Testis (tissue), 5 donors: Measurements from ENCODE around the gene SART3. TPM values are rescaled to one million over a fixed set of nuclear protein-coding genes. Genes with fewer than 3 reads are reported as not detected.

Source experiments
- DNase-seq: peaks from one replicate; pipeline ENCODE4 v3.0.0-alpha.2; 2019
- H3K27ac ChIP-seq, 2 donors: fragments of 200-600 bp; sonication (generic); one replicate each; pipeline ENCODE4 v1.5.1; 2019
- H3K27me3 ChIP-seq: fragments of 200-600 bp; sonication (generic); one replicate; pipeline ENCODE4 v1.5.1; 2019
- H3K36me3 ChIP-seq: fragments of 200-600 bp; sonication (generic); one replicate; pipeline ENCODE4 v1.5.1; 2017; ENCODE audit warnings: low read depth; ENCODE audit errors: missing control alignments
- H3K4me1 ChIP-seq: fragments of 200-600 bp; sonication (generic); one replicate; pipeline ENCODE4 v1.5.1; 2019
- H3K4me3 ChIP-seq, 2 donors: fragments of 200-600 bp; sonication (generic); one replicate each; pipeline ENCODE4 v1.5.1; 2017 to 2019
- H3K9me3 ChIP-seq: fragments of 200-600 bp; sonication (generic); one replicate; pipeline ENCODE4 v1.5.1; 2017
- CTCF ChIP-seq, 3 experiments: fragments of 450-650 bp in 2 of 3; fragments of 200-600 bp in 1 of 3; sonication (generic) in 1 of 3; IDR thresholded peaks; one replicate each; pipeline ENCODE4 v1.5.1; 2016 to 2019; ENCODE audit warnings: antibody characterized with exemption in 3 of 3, mild to moderate bottlenecking in 2 of 3, moderate library complexity in 1 of 3
- POLR2A ChIP-seq: fragments of 450-650 bp; IDR thresholded peaks from one replicate; pipeline ENCODE4 v1.6.1; 2017; ENCODE audit warnings: antibody characterized with exemption, mild to moderate bottlenecking, moderate library complexity
- WGBS, 2 donors: methylation state at CpG; one replicate each; pipeline ENCODE4 v1.1.5; 2018; 5-methylcytosine and 5-hydroxymethylcytosine counted together
- intact Hi-C: fragments of 100-400 bp; cut with DNase I; formaldehyde crosslinking; loops from one replicate; pipeline ENCODE4 v1.15.1; 2023; ENCODE audit warnings: low total_unique reads
- long read RNA-seq, 2 donors: transcript quantifications; one replicate each; lab custom pipeline, GENCODE V29; 2026
- polyA plus RNA-seq: library from polyadenylated mRNA; stranded (reverse); fragments of 350-450 nt; fragmentation: Illumina TruSeq; extraction: RNeasy Lipid Tissue Mini Kit (QIAGEN cat#74804); gene quantifications from one replicate; pipeline ENCODE4 v1.2.3, GENCODE V29; 2014; ENCODE audit warnings: low read depth, low replicate concordance; ENCODE audit not compliant: insufficient read depth
- total RNA-seq, 2 donors: library from RNA; depleted of rRNA; stranded (reverse); fragments of >200 nt; gene quantifications; one replicate each; pipeline ENCODE4 v1.2.3, GENCODE V29; 2016

SART3 gene
- 100 to 1,000 TPM; 115 to 116 TPM for total RNA-seq
- 48.6 TPM for polyA plus RNA-seq
- long read RNA-seq, donor 1, full-length matches to known transcripts = 9 of 9 reads
- long read RNA-seq, donor 1, partial matches to known transcripts = 0 of 9 reads
- long read RNA-seq, donor 1, other reads (novel, unspliced or antisense) = 0 of 9 reads
- long read RNA-seq, donor 2 = 0 reads

- Histone ChIP-seq H3K4me1 (peaks cover 30% of the 10 kb centered on the region), H3K36me3 (no peaks in the 10 kb centered on the region), H3K4me3 (peak within 1 kb of the TSS; percentile 91 to 93), H3K27me3 (no peaks in the 10 kb centered on the region), H3K9me3 (no peaks in the 10 kb centered on the region), H3K27ac (peak within 1 kb of the TSS; percentile 86 to 96)
- 0 to 1% methylated on average over 53 to 57 of the region's 57 CpGs for WGBS, 2 donors
- peak; percentile 86 for DNase-seq
- intact Hi-C loops = no loop called here
- no peak for TF ChIP-seq POLR2A
- TF ChIP-seq CTCF (IDR thresholded peaks at IDR 0.05) = no peak
Observed at GRCh38 chr12:108560752-108561719, at the start of gene SART3. TSS of gene SART3 (minus strand) at chr12:108561173. CDS start at chr12:108561154, 19 bp downstream.

- Histone ChIP-seq H3K27ac (peak overlapping the region in 1 of 2 donors; percentile 36), H3K4me3 (no peak overlapping the region), H3K9me3 (no peaks in the 10 kb centered on the region), H3K4me1 (peaks cover 10% of the 10 kb centered on the region), H3K27me3 (no peaks in the 10 kb centered on the region), H3K36me3 (no peaks in the 10 kb centered on the region)
- 90 to 96% methylated on average over 8 of the region's 8 CpGs for WGBS, 2 donors
- intact Hi-C loops = no loop called here
- no peak for DNase-seq
- TF ChIP-seq POLR2A (no peak), CTCF (IDR thresholded peaks at IDR 0.05) (no peak)
Observed at GRCh38 chr12:108610336-108610815, 49.4 kb upstream of the SART3 start.

- Histone ChIP-seq H3K4me1 (peaks cover 10% of the 10 kb centered on the region), H3K36me3 (no peaks in the 10 kb centered on the region), H3K4me3 (no peak overlapping the region), H3K27me3 (no peaks in the 10 kb centered on the region), H3K9me3 (no peaks in the 10 kb centered on the region), H3K27ac (peak overlapping the region in 1 of 2 donors; percentile 36)
- 49 to 55% methylated on average over 12 to 21 of the region's 21 CpGs for WGBS, 2 donors
- no peak for TF ChIP-seq CTCF (IDR thresholded peaks at IDR 0.05)
- no peak for TF ChIP-seq POLR2A
- intact Hi-C loops = no loop called here
- peak; percentile 88 for DNase-seq
Observed at GRCh38 chr12:108609537-108610335, 48.8 kb upstream of the SART3 start.

GRCh38 chr12:108608616-108609015 is 47.6 kb upstream of the SART3 start:
- Histone ChIP-seq H3K27ac (no peak overlapping the region), H3K4me3 (no peak overlapping the region), H3K27me3 (no peaks in the 10 kb centered on the region), H3K36me3 (no peaks in the 10 kb centered on the region), H3K4me1 (peaks cover 10% of the 10 kb centered on the region), H3K9me3 (no peaks in the 10 kb centered on the region)
- WGBS, 2 donors = 77 to 88% methylated on average over 5 of the region's 5 CpGs
- no peak for DNase-seq
- intact Hi-C loops = no loop called here
- no peak for TF ChIP-seq CTCF (IDR thresholded peaks at IDR 0.05)
- TF ChIP-seq POLR2A = no peak
